ENCODE measurements around the gene CTDSPL.

Gene CTDSPL

DNA sequence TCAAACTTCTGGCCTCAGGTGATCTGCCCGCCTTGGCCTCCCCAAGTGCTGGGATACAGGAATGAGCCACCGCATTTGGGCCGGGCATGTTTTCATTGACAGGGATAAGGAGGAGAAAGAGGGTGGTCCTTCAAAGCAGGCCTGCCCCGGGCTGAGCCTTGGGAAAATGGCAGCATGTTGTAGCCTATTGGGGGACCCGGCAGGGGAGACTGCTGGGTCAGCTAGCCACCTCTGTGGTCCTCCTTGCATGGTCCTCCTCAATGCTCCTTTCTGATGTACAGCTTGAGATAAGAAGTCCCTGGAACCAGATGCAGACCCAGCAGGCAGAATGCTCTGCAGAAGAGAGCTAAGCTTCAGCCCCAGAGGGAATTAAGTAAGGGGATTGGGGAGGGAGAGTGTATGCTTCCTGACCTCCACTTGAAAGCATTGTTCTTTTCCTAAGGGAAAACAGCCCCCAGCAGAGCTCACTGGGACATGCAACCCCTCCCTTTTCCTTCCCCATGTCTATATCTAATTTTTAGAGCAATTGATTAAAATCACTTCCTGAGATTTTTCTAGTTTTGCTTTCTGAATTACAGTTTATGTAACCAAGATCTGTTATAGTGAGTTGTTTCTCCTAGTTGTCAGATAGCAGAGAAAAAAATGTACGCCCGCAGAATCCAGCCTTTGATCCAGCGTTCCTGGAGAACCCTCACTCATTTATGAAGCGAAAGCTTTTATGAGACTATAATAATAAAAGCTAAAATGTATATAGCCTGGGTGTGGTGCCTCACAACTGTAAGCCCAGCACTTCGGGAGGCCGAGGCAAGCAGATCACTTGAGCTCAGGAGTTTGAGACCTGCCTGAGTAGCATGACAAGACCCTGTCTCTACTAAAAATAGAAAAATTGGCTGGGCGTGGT, 80.2 kb downstream of the CTDSPL start:
- no peak for DNase-seq (ENCODE audit: low read depth in 1 of 2, low spot score in 1 of 2)

DNA sequence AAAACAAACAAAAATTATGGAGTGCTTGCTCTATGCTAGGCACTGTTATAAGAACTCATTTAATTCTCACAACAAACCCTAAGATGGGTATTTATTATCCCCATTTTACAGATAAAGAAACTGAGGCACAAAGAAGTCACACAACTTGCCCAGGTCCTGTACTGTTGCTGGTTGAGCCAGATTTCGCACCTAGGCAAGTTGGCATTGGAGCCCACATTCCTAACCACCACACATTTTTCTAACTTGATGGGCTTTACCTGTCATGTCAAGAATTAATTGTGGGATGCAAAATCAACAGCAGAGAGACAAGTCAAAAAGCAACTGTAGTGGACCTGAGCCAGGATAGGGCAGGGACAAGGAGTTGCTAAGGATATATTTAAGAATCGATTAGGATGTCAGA, 81.0 kb downstream of the CTDSPL start:
- DNase-seq (ENCODE audit: low read depth in 1 of 2, low spot score in 1 of 2), result no peak

DNA sequence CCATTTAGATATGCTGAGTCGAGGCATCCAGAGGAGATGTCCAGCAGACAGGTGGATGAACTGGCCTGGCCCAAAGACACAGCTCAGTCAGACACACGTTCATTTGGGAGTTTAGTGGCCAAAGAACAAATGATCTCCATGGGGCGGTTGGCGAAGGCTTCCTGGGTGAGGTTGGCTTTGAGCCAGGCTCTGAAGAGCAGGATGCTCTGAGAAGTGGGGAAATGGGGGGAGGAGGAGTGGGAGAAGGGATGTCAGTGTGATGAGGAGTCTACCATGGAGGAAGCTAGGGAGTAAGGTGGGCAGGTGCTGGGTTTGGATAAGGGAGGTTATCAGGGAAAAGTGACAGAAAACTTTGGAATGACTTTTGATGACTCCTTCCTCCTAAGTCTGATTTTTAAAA, 81.4 kb downstream of the CTDSPL start:
- DNase-seq (ENCODE audit: low read depth in 1 of 2, low spot score in 1 of 2), result no peak

DNA sequence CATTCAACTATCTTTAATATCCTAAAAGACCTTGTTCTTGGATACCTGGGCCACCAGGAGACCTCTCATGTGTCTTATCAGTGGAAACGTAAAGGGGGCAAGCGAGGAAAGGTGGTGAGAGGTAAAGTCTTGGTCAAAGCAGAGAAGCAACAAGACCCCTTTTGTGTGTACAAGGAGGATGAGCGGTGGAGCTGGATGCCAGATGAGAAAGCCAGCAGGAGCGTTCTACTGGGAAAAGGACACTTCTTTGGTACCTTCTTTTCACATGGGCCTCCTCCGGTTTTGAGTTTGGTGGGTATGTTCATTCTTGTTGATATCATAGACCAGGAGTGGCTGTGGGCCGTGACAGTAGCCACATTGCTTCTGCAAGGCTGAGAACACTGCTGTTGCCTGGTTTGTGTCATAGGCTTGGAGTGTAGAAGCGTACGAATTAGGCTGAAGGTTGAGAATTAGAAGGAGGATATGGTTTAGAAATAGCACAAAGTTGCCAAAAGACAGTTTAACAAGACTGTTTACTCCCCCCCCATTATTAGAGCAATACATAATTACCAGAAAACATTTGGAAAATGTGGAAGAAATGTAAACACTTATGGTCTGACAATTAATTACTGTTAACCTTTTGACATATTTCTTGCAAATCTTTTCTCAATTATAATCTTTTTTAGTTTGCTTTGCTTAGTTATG, 82.1 kb downstream of the CTDSPL start:
- DNase-seq (ENCODE audit: low read depth in 1 of 2, low spot score in 1 of 2), result no peak

DNA sequence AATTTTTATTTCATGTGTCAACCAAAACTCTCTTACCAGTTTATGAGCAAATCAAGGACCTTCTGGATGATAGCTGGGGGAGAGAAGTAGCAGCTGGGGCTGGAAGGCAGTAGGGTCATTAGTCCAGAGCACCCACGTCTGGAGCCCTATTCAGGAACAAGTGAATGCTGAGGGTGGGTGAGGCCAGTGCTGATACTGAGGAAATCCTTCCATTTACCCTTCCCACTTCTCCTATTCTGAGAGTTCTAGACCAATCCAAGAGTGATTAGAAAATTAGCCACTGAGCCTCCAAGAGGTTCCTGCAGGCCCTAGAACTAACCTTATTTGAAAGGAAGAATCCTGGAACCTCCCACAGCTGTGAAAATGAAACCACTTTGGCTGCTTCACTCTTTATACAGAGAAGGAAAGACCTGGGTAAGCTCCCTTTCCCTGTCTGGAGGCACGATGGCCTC, 82.7 kb downstream of the CTDSPL start:
- DNase-seq (ENCODE audit: low read depth in 1 of 2, low spot score in 1 of 2), result no peak

DNA sequence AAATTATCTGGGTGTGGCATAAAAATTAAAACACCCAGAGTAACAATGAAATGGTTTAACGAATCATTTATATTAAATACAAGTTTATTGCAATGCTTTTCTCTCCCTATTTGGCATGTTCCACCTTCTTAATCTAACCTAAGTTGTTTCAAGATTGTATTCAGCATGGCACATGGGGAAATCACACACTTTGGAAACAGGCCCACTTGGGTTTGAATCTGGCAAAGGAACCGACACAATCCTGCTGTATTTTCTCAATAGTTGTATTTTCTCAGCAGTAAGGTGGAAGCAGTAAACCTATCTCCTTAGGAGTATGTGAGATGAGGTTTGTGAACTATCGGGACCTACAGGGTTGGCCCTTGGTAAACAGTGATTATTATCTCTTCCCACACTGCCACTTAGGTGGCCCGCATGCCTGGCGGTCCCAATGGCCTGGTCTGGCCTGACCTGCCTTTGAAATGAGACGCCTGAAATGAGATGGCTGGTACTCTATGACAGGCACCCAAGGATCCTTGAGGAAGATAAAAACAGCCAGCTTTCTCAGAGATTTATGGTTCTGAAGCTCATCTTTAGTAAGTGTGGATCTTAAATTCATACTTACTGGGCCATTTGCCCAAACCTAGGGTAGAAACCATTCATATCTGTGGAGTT, 83.6 kb downstream of the CTDSPL start:
- no peak for DNase-seq (ENCODE audit: low read depth in 1 of 2, low spot score in 1 of 2)

DNA sequence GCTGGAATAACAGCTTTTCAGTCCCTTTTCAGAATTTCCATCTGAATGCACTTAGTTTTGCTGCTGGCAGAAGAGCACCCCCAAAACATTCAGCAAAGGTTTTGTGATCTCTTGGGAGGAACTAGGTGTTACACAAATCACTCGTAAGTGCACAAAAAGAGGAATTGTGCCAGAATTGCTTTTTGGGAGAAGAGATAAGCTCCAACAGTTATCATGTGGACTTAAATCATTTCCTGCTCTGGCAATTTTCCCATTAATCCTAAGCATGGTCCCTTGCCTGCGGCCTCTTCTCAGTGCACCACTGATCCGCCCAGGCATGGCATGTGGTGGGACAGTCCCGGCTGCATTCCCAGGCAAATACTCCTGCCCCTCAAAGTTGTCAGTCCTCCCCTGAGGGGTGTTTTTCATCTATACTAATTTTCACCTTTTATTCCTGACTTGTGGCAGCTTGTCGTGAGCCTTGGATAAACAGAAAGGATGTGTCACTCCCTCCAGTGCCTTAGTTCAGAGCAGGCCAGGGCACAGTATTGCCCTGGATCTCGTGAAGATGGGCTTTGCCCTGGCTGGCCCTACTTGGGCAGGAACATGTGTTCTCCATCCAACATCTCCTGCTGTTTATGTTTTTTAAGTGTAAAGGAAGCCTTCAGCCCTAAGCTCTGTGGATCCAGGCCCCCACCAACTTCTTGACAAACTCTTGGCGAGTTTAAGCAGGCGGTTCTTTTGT, 84.3 kb downstream of the CTDSPL start:
- DNase-seq (ENCODE audit: low read depth in 1 of 2, low spot score in 1 of 2), result no peak

- DNase-seq (ENCODE audit: low read depth in 1 of 2, low spot score in 1 of 2), result no peak
Measured at GRCh38 chr3:37946531-37946889, 84.8 kb downstream of the CTDSPL start.

- no peak for DNase-seq (ENCODE audit: low read depth in 1 of 2, low spot score in 1 of 2)
Measured at GRCh38 chr3:37949866-37950265, 88.2 kb downstream of the CTDSPL start.

DNA sequence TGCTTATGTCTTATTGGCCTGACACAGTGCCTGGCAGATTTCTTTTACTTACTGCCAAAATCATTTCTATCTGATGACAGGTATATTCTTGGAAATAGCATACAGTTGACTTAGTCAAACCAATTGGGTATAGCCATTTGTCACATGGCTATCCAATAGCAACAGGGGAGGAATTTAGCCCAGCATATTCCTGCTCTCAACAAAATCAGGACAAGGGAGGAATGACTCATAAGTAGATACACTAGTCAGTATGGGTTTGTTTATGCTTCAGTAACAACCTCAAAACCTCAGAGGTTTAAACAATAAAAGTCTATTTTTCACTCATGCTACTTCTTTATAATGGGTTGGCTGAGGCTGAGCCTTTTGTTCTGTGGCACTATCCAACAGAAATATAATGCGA, 90.9 kb downstream of the CTDSPL start:
- DNase-seq (ENCODE audit: low read depth in 1 of 2, low spot score in 1 of 2), result no peak

DNA sequence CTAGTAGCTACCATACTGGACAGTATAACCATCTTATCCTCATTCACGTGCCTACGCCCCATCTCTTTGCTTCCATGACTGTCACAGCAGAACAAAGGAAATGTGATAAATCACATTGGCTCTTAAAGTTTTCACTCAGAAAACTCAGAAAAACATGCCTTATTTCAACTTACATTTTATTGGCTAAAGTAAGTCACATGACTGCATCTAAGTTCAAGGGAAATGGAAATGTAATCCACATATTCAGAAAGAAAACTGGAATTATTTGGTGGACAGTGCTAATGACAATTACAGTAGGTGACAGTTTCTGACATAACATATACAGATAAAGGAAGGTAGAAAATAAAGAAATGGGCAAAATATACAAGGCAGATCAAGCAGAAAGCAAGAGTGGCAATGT, 91.5 kb downstream of the CTDSPL start:
- DNase-seq (ENCODE audit: low read depth in 1 of 2, low spot score in 1 of 2), result no peak

DNA sequence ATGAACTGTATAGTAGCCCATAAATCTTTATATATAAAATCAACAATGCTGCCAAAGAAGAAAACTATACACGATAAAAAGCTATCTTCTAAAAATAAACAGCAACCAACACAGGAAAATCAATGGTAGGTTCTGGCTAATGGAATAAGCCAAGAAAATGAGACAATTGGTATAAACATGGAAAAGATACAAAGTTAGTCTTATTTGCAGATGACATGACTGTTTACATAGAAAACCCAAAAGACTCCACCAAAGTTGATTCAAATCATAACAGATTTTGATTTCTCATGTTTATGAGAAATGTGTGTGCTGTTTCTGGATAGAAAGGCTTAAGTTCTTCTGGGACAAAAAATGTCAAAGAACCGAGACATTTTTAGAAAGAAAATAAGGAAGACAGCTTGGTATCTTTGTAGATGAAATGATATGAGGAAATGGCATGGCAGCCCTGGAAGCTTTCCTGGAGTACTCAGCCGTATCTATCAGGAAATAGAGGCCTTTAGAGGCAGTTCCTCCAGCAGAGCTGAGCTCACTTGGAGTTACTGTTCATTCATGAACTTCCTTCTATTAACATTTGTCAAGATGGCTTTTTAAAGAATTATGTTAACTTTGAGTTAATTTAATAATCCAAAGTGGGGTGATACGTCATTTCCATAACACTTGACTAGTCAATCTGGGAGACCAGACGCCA, 92.2 kb downstream of the CTDSPL start:
- DNase-seq (ENCODE audit: low read depth in 1 of 2, low spot score in 1 of 2), result no peak

- no peak for DNase-seq (ENCODE audit: low read depth in 1 of 2, low spot score in 1 of 2)
Measured at GRCh38 chr3:37954881-37955280, 93.2 kb downstream of the CTDSPL start.

- DNase-seq (ENCODE audit: low read depth in 1 of 2, low spot score in 1 of 2), result no peak
Measured at GRCh38 chr3:37955918-37956707, 94.4 kb downstream of the CTDSPL start.

DNA sequence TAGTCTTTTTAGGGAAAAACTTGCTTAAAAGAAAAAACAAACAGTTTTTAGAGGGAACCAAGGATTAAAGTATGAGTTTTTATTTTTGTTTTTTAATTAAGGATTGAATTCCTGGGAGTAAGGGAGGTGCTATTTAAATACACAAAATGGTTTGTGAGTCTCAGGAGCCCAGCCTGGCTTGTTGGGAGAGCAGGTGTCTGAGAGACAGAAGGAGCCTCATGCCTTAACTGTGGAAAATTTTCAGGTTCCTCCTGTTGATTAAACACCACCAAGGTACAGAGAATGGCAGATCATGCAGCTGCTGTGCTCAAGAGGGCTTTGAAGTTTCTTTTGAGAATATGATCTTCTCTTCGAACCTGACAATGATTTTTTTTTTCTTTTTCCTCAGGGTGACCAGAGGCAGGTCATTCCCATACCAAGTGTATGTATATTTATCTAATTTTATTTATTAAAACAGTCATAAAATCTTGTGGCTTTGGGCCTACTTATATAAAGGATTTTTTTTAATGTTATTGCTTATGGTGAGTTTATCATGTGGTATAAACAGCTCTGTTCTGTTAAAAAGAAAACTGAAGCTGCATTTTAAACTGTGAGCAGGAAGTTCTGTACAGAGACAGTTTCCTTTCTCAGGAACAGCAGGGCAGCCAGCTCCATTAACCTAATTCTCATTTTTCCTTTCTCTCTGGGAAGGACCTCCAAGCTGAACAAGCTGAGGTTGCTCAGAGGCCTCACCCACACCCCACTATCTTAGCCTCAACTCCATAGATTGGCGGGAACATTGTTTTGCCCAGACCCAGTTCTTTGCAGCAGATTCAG, 95.3 kb downstream of the CTDSPL start:
- DNase-seq (ENCODE audit: low read depth in 1 of 2, low spot score in 1 of 2), result no peak

- no peak for DNase-seq (ENCODE audit: low read depth in 1 of 2, low spot score in 1 of 2)
Measured at GRCh38 chr3:37957539-37957936, 95.9 kb downstream of the CTDSPL start.

DNA sequence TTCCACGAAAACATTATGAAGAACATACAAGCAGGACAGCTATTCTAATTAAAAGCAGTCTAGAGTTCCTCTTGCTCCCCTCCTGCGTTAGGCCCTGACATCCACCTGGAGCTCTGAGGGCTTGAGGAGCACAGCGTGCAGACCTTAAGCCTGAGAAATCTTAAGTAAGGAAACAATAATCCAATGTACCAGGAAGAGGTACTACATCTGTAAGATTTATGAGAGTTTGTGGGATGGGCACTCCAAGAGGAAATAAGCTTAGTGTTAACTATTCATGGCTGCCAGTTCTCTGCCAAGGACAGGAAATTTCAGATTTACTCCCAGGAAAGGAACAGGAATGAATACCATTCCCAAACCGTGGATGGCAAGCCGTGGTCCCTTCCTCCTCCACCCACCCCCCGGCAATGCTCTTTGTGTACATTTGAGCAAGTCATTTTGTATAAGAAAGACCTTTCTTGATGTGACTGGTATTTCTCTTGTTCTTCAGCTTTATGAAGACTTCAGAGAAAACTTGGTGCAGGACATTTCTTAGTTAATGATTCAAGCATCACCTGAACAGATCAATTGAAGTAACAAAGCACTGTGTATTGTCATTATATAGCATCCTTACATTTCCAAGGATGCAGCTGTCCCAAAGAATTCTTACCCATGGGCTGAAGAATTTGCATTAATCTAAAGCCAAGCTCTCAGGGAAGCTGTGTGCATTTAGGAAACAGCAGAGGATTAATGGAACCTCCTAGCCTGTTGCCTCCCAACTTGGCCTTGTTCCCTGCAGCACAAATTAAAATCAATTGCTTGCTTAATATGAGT, 100.1 kb downstream of the CTDSPL start:
- DNase-seq (ENCODE audit: low read depth in 1 of 2, low spot score in 1 of 2), result no peak

DNA sequence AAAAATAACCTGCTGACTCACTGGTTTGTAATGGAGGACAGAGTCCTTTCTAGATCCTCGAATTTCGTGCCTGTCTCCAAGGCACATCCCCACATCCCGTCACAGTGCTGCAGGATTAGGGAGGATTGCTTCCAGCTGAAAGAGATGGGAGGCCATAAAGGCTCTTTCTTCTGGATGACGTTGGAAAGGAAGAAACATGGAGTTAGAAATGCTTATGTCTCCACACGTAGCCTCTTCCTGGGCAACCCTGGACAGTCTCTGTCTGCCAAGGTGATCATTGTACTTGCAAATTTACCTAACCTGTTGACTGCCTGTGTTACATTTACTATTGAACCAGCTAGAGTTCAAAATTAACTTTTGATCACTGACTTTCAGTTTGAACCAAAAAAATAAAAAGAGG, 101.3 kb downstream of the CTDSPL start:
- DNase-seq (ENCODE audit: low read depth in 1 of 2, low spot score in 1 of 2), result no peak

Measured in activated T-helper 1 cell treated with anti-CD3 and anti-CD28 coated beads, Interleukin-2, amount 50 U/mL, for 16 hours (primary cell).